Measurements from ENCODE around the gene XG.

Gene XG

DNA sequence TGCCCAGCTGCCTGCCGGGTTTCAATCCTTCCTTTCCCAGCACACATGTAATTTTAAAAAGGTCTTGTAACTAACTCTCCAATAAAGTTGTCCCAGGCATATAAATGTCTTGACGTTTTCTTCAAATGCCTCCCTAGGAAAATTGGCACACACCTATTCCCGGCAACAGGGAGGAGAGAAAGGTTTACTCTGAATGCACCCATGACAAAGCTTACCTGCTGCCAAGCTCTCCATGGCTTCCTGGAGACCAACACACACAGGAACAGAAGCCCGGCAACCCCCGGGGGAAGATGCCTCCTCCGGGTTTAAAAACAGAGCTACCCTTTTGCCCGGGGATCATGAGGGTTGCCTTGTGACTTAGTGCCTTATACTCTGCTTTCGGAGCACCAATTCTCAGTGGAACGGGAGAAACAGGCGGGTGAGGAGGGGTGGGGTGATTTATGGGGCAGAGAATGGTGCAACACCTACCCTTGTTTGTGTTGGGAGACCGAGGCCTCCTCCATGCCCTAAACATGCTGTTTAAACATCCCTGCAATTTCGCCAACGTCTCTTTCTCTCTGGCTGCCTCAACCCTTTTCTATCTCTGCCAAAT, 72.1 kb downstream of the XG start:
- no peak for DNase-seq

DNA sequence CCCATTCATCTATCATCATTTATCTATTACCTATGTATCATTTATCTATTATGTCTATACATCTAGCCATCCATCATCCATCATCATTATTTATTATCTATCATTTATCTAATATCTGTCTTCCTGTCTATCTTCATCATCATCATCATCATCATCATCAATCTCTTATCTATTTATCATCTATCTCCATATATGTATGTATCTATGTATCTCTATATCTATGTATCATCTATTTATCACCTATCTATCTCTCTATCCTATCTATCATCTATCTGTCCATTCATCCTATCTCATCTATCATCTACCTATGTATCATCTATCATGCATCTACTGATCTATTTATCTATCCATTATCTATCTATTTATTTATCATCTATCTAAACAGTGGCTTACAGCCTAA, 73.0 kb downstream of the XG start:
- DNase-seq: no peak

DNA sequence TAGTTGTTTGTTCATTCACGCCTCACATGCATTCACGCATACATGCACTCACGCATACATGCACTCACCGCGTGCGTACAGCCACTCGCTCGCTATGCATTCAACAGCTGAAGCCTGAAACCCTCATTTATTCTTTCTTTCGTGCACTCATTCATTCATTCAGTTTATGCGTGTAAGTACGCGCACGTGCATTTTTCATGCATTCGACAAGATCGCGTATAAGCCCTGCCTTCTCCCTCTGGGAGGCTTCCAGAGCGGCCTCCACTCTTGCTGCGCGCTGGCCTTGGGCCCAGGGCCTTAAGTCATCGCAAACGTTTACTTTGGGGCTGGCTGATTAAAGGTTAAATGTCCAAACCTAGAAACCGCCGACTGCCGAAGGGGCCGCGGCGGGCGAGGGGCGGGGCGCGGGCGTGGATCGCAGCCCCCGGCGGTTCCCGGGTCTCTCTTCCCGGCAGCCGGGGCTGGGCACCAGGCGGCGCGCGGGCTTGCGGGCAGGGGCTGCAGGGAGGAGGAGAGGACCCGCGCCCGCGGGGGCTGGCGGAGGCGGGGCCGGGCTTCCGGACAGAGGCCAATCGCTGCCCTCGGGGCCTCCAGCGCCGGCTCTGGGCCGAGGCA, 76.6 kb downstream of the XG start, which contains the start of gene GYG2:
TSS of gene GYG2 (plus strand) at position 587 of the 615 bp plus-strand sequence. CDS start 1,259 bp downstream, outside the sequence.
- DNase-seq: no peak

DNA sequence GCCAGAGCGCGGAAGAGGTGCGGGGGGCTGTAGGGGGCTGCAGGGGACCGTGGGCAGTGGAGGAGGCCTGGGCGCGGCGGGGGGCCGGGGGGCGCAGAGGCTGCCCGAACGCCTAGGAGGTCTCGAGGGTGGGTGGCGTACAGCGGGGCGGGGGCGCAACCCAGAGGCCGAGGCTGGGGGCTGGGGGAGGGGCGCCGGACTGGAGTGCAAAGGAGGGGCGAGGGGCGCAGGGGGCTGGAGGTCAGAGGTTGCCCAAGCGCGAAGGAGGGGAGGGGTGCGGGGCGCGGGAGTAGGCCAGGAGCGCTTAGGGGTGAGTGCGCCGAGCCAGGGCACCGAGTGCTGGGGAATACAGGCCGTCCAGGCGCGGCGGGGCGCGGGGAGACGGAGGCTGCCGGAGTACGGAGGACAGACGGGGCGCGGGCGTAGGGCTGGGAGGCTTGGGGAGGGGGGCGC, 77.1 kb downstream of the XG start:
- no peak for DNase-seq

DNA sequence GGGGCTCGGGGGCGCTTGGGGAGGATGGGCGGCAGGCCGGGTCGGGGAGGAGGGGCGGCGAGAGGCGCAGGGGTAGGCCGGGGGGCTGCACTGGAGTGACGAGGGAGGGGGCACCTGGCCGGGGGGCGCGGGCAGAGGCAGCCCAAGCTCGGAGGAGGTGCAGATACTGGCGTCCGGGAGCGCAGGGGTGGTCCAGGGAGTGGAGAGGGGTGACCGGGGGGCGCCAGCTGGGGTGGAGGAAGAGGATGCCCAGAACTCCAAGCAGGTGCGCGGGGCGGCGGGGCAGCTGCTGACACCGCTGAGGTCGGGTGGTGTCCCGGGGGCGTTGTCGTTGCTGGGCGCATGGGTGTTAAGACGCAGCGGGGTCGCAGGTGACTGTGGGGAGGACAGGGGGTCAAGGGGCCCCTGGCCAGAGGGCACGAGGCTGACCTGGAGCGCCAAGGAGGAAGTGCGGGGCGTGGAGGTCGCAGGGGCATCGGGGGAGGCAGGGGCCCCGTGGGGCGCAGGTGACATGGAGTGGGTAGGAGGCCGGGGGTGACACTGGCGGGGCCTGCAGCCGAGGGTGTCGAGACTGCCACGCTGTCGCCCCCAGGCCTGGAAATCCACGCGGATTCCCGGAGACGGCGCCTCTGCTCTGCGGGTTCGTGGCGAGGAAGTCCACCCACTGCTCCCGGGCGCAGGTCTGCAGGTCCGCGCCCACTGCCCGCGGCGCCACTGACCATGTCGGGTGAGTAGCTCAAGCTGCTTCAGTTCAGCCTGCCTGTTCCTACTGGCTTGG, 77.8 kb downstream of the XG start:
- DNase-seq: no peak

- DNase-seq: no peak
Observed at GRCh38 chrX:2831471-2832228, 79.8 kb downstream of the XG start.

GRCh38 chrX:2837961-2838360, 86.1 kb downstream of the XG start:
- DNase-seq: no peak

DNA sequence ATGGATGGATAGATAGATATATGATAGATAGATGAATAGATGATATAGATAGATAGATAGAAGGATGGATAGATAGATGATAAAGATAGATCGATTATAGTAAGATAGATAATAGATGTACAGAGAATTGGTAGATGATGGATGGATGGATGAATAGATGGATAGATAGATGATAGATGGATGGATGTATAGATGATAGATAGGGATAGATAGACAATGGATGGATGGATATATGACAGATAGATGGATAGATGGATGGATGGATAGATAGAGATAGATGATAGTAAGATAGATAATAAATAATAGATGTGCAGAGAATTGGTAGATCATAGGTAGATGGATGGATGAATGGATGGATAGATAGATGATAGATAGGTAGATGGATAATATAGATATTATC, 89.1 kb downstream of the XG start:
- DNase-seq: no peak

DNA sequence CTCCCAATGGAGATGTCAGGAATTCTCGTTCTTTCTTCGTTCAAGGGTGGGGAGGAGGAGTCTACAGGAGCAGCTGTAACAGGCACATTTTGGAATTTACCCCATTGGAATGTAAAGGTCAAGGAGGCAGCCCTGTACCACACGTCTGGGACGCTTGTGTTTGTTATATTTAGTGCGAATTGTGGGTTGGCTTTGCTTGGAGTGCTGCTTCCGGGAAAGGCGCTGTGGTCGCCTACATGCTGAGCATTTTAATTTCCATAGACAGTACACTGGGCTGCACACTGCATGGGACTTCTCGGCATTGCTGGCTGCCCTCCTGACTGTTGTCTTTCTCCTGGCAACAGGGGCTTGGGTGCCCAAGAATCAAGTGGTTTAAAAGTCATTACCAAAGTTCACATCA, 89.7 kb downstream of the XG start:
- DNase-seq: no peak

GRCh38 chrX:2846992-2847391, 95.2 kb downstream of the XG start:
- DNase-seq: no peak

DNA sequence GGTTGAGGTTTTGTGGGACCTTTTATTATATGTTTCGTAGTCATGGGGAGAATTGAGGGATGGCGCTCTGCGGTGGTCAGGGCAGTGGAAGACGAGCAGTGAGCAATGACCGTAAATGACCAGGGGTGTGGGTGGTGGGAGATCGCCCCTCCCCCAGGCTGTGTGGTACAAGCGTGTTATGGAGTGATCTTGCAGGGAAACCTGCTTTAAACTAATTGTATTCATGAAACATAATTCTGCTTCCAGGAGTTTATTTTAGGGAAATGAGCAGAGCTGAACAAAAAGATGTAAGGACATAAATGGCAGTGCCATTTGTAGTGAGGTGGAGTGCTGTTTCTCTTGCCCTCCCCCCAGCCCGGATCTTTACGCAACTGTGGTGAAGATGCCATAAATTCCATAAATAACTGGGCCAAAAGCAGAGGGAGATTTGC, 97.0 kb downstream of the XG start:
- DNase-seq: no peak

DNA sequence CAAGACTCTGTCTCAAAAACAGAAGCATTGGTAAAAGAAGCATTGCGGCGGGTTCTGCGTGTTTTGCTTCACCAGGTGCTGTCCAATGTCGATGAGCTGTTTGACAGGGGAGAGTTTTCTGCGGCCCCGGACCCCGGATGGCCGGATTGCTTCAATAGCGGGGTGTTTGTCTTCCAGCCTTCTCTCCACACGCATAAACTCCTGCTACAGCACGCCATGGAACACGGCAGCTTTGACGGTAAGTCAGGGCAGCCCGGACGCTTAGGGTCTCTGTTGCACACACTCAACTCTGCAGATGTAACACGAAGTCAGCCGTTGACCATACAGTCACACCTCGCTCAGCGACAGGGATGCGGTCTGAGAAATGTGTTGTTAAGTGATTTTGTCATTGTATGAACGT, 103.1 kb downstream of the XG start:
- DNase-seq: no peak

DNA sequence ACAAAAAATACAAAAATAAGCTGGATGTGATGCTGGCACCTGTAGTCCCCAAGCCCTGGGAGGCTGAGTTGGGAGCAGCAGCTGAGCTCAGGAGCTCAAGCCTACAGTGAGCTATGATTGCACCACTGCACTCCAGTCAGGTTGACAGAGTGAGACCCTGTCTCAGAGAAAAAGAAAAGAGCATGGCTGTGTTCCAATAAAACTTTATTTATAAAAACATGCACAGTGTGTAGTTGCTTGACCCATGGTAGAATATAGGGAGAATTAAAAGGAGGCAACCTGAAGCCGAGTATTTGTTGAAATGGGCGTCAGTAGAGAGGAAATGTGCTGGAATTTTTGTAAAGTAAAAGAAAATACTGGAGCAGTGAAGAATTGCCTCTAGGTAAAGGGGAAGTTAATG, 103.9 kb downstream of the XG start:
- no peak for DNase-seq

GRCh38 chrX:2857566-2857965, 105.7 kb downstream of the XG start:
- no peak for DNase-seq

- DNase-seq: no peak
Observed at GRCh38 chrX:2859197-2859797, 107.5 kb downstream of the XG start.

DNA sequence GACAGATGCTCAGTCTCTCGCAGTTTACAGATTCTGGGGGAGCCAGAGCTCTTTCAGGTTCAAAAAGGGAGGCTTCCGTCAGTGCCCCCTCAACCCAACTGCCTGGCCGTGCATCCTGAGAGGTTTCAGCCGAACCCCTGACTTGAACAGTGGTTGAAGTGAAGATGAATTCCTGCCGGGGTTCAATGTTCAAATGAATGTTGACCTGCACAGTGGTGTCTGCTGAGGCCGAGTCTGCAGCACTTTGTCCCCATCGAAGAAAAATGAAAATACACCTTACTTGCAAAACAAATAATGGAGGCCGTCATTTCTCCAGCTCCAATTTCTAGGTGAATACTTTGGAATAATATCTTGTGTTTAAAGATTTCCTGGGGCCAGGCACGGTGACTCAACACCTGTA, 110.6 kb downstream of the XG start:
- DNase-seq: no peak

GRCh38 chrX:2863646-2864045, 111.8 kb downstream of the XG start:
- no peak for DNase-seq
